HTERT RPE-1 (cell line): ENCODE measurements around the gene ZFTA.

Experiments used
- in situ Hi-C: fragments of 300-500 bp; cut with MboI; formaldehyde crosslinking; loops from 4 replicates; pipeline ENCODE4 v1.14.3; 2020; ENCODE audit warnings: low sequenced_read_pairs

Gene ZFTA

GRCh38 chr11:63756919-63757761 lies 11.4 kb downstream of the ZFTA start:
- in situ Hi-C loops, result no loop called here

GRCh38 chr11:63749624-63750023 lies 19.0 kb downstream of the ZFTA start:
- in situ Hi-C loops, result no loop called here

GRCh38 chr11:63747011-63747410 lies 21.6 kb downstream of the ZFTA start:
- in situ Hi-C loops, result no loop called here

- in situ Hi-C loops, result no loop called here
Measured at GRCh38 chr11:63745304-63746170, 23.0 kb downstream of the ZFTA start.

GRCh38 chr11:63738720-63739360 lies 29.7 kb downstream of the ZFTA start:
- in situ Hi-C loops, result no loop called here

- in situ Hi-C loops, result no loop called here
Measured at GRCh38 chr11:63737718-63738117, 30.9 kb downstream of the ZFTA start.

- in situ Hi-C loops, result no loop called here
Measured at GRCh38 chr11:63736864-63737263, 31.7 kb downstream of the ZFTA start.

GRCh38 chr11:63729326-63729725 lies 39.2 kb downstream of the ZFTA start:
- in situ Hi-C loops, result no loop called here

GRCh38 chr11:63720611-63721010 lies 48.0 kb downstream of the ZFTA start:
- in situ Hi-C loops, result no loop called here

GRCh38 chr11:63719987-63720386 lies 48.6 kb downstream of the ZFTA start:
- in situ Hi-C loops, result no loop called here

- in situ Hi-C loops, result no loop called here
Measured at GRCh38 chr11:63719001-63719400, 49.6 kb downstream of the ZFTA start.
